OCI-LY3 (cell line): ENCODE measurements around the gene SYNJ1.

ENCODE experiments used
- CTCF ChIP-seq: fragments of 200-600, 300-600 bp; sonication (generic); IDR thresholded peaks from 2 replicates; pipeline ENCODE4 v1.5.1; 2014; ENCODE audit warnings: antibody characterized with exemption, low read length, low read depth
- EZH2phosphoT487 ChIP-seq: fragments of 200-600 bp; shearing (Covaris generic); IDR thresholded peaks from 2 replicates; pipeline ENCODE4 v1.6.1; 2018; ENCODE audit warnings: antibody characterized with exemption, mixed run types, low read depth

- TF ChIP-seq CTCF (no peak), EZH2phosphoT487 (no peak)
Observed at GRCh38 chr21:32732544-32732943, 4.7 kb upstream of the SYNJ1 start.
